AG08396 (cell line): ENCODE data around the gene KLHL7.
A peak's percentile ranks its signal among the peaks of the same experiment; 100 is the strongest.
"Not testable (repeated sequence)": the region's sequence is repeated elsewhere in the genome, so short reads cannot be mapped to it uniquely, and the experiment has no call there.

ENCODE experiments used
- DNase-seq: peaks from one replicate; pipeline ENCODE4 v3.0.0; 2012; ENCODE audit warnings: low spot score, mixed read lengths

KLHL7 gene

DNA sequence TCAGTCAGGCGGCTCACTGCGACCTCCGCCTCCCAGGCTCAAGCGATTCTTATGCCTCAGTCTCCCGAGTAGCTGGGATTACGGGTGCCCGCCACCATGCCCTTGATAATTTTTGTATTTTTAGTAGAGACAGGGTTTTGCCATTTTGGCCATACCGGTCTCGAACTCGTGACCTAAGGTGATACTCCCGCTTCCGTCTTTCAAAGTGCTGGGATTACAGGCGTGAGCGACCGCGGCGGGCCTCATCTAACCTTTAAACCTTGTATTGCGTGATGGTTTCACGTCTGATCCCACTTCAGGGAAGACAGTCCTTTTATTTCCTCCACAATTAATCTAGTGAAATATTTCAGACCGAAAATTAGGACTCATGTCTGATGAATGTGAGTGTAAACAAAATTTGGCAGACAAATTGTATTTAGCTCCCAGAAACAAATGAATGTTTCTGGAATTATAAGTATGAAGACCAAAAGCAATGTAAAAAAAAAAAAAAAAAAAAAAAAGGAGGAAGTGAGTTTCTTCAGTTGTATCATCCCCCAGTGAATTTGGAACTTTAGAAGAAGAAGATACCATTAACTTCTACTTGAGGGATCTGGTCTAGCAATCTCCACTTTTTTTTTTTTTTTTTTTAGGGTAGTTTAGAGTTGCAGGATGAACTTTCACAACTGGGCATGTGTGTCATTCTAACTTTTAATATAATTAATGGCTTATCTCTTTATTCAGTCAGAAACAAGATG, 77.9 kb downstream of the KLHL7 start:
- no peak for DNase-seq

GRCh38 chr7:23184291-23184690, 78.7 kb downstream of the KLHL7 start:
- DNase-seq: no peak

- peak; percentile 47 for DNase-seq
Observed at GRCh38 chr7:23184709-23185359, 79.2 kb downstream of the KLHL7 start.

GRCh38 chr7:23185980-23186379, 80.4 kb downstream of the KLHL7 start:
- DNase-seq: no peak

GRCh38 chr7:23191022-23191421, 85.4 kb downstream of the KLHL7 start:
- DNase-seq: no peak

DNA sequence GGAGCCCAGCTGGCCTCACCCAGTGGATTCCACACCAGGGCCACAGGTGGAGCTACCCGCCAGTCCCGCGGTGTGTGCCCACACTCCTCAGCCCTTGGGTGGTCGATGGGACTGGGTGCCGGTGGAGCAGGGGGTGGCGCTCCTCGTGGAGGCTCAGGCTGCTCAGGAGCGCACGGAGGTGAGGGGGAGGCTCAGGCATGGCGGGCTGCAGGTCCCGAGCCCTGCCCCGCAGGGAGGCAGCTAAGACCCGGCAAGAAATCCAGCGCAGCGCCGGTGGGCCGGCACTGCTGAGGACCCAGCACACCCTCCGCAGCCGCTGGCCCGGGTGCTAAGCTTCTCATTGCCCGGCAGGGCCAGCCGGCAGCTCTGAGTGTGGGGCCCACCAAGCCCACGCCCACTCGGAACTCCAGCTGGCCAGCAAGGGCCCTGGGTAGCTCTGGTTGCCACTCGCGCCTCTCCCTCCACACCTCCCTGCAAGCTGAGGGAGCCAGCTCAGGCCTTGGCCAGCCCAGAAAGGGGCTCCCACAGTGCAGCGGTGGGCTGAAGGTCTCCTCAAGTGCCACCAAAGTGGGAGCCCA, 88.2 kb downstream of the KLHL7 start:
- not testable (repeated sequence) for DNase-seq

- DNase-seq: no peak
Observed at GRCh38 chr7:23196306-23196705, 90.7 kb downstream of the KLHL7 start.

- DNase-seq: not testable (repeated sequence)
Observed at GRCh38 chr7:23197745-23198144, 92.2 kb downstream of the KLHL7 start.

GRCh38 chr7:23200331-23200730, 94.7 kb downstream of the KLHL7 start:
- DNase-seq: no peak

DNA sequence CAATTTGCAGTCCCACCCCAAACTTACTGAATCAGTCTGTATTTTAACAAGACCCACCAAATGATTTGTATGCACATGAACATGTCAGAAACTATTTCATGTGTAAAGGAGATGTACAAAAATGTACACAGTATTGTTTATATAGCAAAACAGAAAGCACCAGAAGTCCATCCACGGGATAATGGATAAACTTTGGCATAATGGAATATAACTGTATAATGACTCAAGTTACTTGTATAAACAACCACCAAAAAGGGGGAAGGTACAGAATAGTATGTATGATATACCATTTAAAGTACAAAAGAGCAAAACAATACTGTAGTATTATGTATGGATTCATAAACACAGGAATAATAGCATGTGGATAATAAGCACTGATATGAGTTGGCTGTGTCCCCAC, 98.7 kb downstream of the KLHL7 start:
- no peak for DNase-seq

GRCh38 chr7:23205577-23205908, 100.0 kb downstream of the KLHL7 start:
- DNase-seq: no peak

GRCh38 chr7:23205909-23206767, 100.6 kb downstream of the KLHL7 start:
- DNase-seq: no peak

DNA sequence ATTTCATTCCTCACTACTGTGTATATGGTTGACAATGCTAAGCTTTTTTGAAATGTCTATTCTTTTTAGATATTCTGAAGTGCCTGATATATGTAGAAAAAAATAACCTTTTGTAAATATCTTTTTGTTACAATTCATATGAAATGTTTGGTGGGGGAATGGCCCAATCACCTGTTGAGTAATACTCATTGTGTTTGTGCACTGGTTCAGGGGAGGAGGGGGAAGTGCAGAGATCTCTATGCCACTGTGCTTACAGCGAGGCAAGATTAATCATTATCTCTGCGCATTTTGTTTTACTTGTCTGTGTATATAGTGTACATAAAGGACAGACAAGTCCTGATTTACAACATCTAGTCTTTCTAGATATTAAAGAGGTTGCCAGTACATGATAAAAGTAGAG, 101.4 kb downstream of the KLHL7 start:
- DNase-seq: no peak

- DNase-seq: no peak
Observed at GRCh38 chr7:23207884-23208283, 102.3 kb downstream of the KLHL7 start.

DNA sequence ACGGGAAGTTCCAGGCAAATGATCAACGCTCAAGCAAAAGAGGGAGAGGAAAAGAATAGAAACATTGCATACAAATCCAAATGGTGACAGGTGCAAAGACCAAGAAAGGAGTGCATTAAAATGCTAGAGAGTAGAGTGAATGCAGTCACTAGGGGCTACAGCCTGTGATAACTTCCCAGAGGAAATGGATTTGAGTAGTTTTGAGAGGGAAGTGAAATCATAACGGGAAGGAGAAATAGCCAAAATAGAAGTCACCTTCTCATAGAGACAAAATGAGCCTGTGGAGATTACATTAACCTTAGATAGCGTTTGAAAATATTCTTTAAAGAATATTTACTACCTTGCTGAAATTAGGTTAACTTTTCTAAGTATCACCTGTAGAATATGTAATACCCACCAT, 102.7 kb downstream of the KLHL7 start:
- no peak for DNase-seq

DNA sequence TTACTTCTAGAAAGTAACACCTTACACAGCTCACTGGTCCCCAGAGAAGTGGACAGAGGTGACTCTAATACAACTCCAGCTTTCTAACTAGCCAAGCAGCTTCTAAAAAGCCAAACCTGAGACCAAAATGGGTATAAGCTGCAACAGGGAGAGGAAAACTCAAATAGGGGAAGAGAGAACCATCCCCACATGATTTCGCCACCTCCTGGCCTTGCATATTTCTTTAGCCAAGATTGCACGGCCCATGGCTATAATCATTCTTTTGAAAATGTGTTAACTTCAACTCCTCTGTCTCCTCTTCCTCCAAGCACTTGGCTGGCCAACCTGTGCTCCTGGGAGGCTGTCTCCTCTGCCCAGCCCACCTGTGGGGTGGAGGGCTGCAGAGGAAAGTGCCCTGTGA, 104.9 kb downstream of the KLHL7 start:
- no peak for DNase-seq

- DNase-seq: no peak
Observed at GRCh38 chr7:23211589-23211988, 106.0 kb downstream of the KLHL7 start.

DNA sequence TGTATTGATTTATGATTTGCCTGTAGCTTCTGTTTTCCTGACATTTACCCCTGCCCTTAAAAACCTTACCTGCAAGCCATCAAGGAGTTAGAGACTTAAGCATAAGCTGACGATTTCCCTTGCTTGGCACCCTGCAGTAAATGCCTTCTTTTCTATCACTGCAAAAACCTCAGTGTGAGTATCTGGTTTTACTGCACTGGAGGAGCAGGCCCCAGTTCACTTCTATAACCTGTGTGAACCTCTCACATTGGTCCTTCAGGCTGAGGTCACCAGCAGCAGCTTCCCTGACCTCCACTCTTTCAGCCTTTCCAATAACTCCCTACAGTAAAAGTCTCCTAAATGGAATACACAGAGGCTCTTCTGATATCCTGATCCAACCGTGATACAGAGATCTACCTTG, 106.8 kb downstream of the KLHL7 start:
- DNase-seq: no peak

DNA sequence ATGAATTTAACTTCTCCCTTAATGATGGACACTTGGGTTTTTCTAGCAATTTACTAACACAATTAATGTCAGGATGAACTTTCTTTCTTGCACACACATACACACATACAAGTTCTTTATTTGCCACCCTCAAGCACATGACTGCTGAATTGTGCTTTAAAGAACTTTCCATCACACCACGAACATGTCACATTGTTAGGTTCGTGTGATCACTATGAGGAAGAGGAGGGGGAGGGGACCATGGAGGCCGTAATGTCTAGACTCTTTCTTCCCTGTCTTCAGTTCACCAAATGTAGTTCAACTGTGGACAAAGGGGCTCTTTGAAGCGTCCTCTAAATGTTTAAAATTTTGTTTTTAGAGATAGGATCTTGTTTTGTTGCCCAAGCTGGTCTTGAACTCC, 107.3 kb downstream of the KLHL7 start:
- no peak for DNase-seq

DNA sequence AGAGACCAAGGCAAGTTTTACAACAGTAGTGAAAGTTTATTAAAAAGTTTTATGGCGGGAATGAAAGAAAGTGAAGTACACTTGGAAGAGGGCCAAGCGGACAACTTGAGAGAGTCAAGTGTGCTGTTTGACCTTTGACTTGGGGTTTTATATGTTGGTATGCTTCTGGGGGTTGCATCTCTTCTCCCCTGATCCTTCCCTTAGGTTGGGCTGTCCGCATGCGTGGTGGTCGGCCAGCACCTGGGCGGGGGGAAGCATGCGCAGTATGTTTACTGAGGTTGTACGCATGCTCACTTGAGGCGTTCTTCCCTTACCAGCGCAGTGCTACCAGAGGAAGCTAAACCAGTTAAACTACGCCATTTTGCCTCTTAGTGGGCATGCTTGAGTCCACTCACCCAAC, 108.2 kb downstream of the KLHL7 start:
- no peak for DNase-seq

- no peak for DNase-seq
Observed at GRCh38 chr7:23214423-23214822, 108.8 kb downstream of the KLHL7 start.

- DNase-seq: no peak
Observed at GRCh38 chr7:23214938-23215337, 109.4 kb downstream of the KLHL7 start.

- DNase-seq: no peak
Observed at GRCh38 chr7:23216021-23216420, 110.4 kb downstream of the KLHL7 start.
